WTC11 (cell line): ENCODE data around the gene LFNG. TPM values are rescaled to one million over a fixed set of nuclear protein-coding genes. Genes with fewer than 3 reads are reported as not detected.

ENCODE experiments used
- ATAC-seq: fragments of 200-7000 bp; cut with Tn5 transposase; 2 replicates; pipeline ENCODE4 v1.10.0; 2021; ENCODE audit warnings: mild to moderate bottlenecking, moderate library complexity
- CTCF ChIA-PET: fragments of 300-600 bp; sonication (Branson Sonifier 250); formaldehyde crosslinking; loops from one replicate; lab custom pipeline; 2021; ENCODE audit warnings: antibody characterized with exemption; lab: Charles Lee
- POLR2A ChIA-PET: fragments of 350-600 bp; sonication (Branson Sonifier 250); formaldehyde crosslinking; loops from one replicate; lab custom pipeline; 2021; ENCODE audit warnings: antibody characterized with exemption; lab: Charles Lee
- DNase-seq: peaks from one replicate; pipeline ENCODE4 v3.0.0; 2021; ENCODE audit warnings: low spot score
- H3K27ac Mint-ChIP-seq: 2 replicates; pipeline ENCODE4 v1.8.0; 2021; ENCODE audit warnings: mixed read lengths
- H3K27me3 Mint-ChIP-seq: 2 replicates; pipeline ENCODE4 v1.8.0; 2021; ENCODE audit warnings: low read depth, mild to moderate bottlenecking, moderate library complexity, mixed read lengths
- H3K36me3 Mint-ChIP-seq: 2 replicates; pipeline ENCODE4 v1.8.0; 2021; ENCODE audit warnings: mixed read lengths
- H3K4me1 Mint-ChIP-seq: 2 replicates; pipeline ENCODE4 v1.8.0; 2022; ENCODE audit warnings: mixed read lengths
- H3K4me3 Mint-ChIP-seq: 2 replicates; pipeline ENCODE4 v1.8.0; 2021; ENCODE audit warnings: mild to moderate bottlenecking, moderate library complexity, mixed read lengths
- H3K9me3 Mint-ChIP-seq: 2 replicates; pipeline ENCODE4 v1.8.0; 2021; ENCODE audit warnings: mixed read lengths
- CREM ChIP-seq: sonication (generic); formaldehyde crosslinking; IDR thresholded peaks from 2 replicates; pipeline ENCODE4 v1.8.1; 2022; ENCODE audit warnings: mild to moderate bottlenecking, missing genetic modification reagents, moderate library complexity
- GABPB1 ChIP-seq: sonication (generic); formaldehyde crosslinking; IDR thresholded peaks from 2 replicates; pipeline ENCODE4 v1.8.1; 2023; ENCODE audit warnings: mild to moderate bottlenecking, missing genetic modification reagents
- GRHL2 ChIP-seq: fragments of 250-450 bp; sonication (Bioruptor Pico); IDR thresholded peaks from 2 replicates; pipeline ENCODE4 v1.8.0; 2022; ENCODE audit warnings: mild to moderate bottlenecking, moderate library complexity; ENCODE audit not compliant: insufficient replicate concordance, severe bottlenecking
- JUN ChIP-seq: sonication (generic); formaldehyde crosslinking; IDR thresholded peaks from 2 replicates; pipeline ENCODE4 v1.8.0; 2023; ENCODE audit warnings: mild to moderate bottlenecking, missing genetic modification reagents
- KAT7 ChIP-seq: sonication (generic); formaldehyde crosslinking; IDR thresholded peaks from 2 replicates; pipeline ENCODE4 v1.8.1; 2023; ENCODE audit warnings: missing genetic modification reagents, mild to moderate bottlenecking, borderline replicate concordance
- NR2C2 ChIP-seq: sonication (generic); formaldehyde crosslinking; IDR thresholded peaks from 2 replicates; pipeline ENCODE4 v1.8.0; 2022; ENCODE audit warnings: mild to moderate bottlenecking, missing genetic modification reagents
- NR3C1 ChIP-seq: sonication (generic); formaldehyde crosslinking; conservative IDR thresholded peaks from 2 replicates; pipeline ENCODE4 v1.8.1; 2023; ENCODE audit warnings: low read depth, mild to moderate bottlenecking, missing genetic modification reagents
- PRRX2 ChIP-seq: fragments of 250-450 bp; sonication (Bioruptor Pico); IDR thresholded peaks from 2 replicates; pipeline ENCODE4 v1.8.0; 2021; ENCODE audit warnings: mild to moderate bottlenecking
- SMAD3 ChIP-seq: sonication (generic); formaldehyde crosslinking; IDR thresholded peaks from 2 replicates; pipeline ENCODE4 v1.8.0; 2022; ENCODE audit warnings: missing genetic modification reagents, mild to moderate bottlenecking, borderline replicate concordance
- ZBTB21 ChIP-seq: sonication (generic); formaldehyde crosslinking; IDR thresholded peaks from 2 replicates; pipeline ENCODE4 v1.8.1; 2023; ENCODE audit warnings: mild to moderate bottlenecking, missing genetic modification reagents, borderline replicate concordance
- ZNF423 ChIP-seq: fragments of 250-450 bp; sonication (Bioruptor Pico); IDR thresholded peaks from 2 replicates; pipeline ENCODE4 v2.1.2; 2022; ENCODE audit warnings: mild to moderate bottlenecking, moderate library complexity
- ZNF671 ChIP-seq: fragments of 250-450 bp; sonication (Bioruptor Pico); IDR thresholded peaks from 2 replicates; pipeline ENCODE4 v1.8.0; 2021; ENCODE audit warnings: mild to moderate bottlenecking
- total RNA-seq: library from RNA; stranded (reverse); gene quantifications from 3 replicates; pipeline ENCODE4 v1.2.3, GENCODE V29; 2021
- TF ChIP-seq, protein P1 (sequence below): sonication (generic); formaldehyde crosslinking; IDR thresholded peaks from 2 replicates; pipeline ENCODE4 v1.8.0; 2023; ENCODE audit warnings: mild to moderate bottlenecking, missing genetic modification reagents
- TF ChIP-seq, protein P2 (sequence below): fragments of 250-450 bp; sonication (Bioruptor Pico); IDR thresholded peaks from 2 replicates; pipeline ENCODE4 v1.8.0; 2021; ENCODE audit warnings: mild to moderate bottlenecking
- TF ChIP-seq, protein P3 (sequence below): fragments of 250-450 bp; sonication (Bioruptor Pico); IDR thresholded peaks from 2 replicates; pipeline ENCODE4 v2.1.2; 2022; ENCODE audit warnings: mild to moderate bottlenecking, moderate library complexity
- TF ChIP-seq, protein P4 (sequence below): sonication (generic); formaldehyde crosslinking; IDR thresholded peaks from 2 replicates; pipeline ENCODE4 v1.8.1; 2023; ENCODE audit warnings: mild to moderate bottlenecking, missing genetic modification reagents, moderate library complexity

The LFNG gene
- total RNA-seq, 1 experiment from 2014 or later = 29.4 TPM

DNA sequence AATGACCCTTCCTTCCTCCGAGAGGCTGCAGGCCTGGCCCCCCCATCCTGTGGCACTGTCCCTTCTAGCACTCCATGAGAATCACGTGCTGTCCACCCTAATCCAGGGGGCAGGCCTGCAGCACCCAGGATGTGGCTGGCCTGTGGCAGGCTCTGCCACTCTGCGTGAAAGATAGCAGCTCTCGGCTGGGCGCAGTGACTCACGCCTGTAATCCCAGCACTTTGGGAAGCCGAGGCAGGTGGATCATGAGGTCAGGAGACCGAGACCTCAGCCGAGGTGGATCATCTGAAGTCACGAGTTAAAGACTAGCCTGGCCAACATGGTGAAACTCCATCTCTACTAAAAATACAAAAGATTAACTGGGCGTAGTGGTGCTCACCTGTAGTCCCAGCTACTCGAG is 18.9 kb upstream of the LFNG start:
- Mint-ChIP-seq H3K4me1 (peaks cover 33% of the 10 kb centered on the region), H3K9me3 (no peaks in the 10 kb centered on the region), H3K27ac (peak overlapping the region; percentile 88), H3K27me3 (no peaks in the 10 kb centered on the region; the same call in 1 of the 2 replicates), H3K36me3 (no peaks in the 10 kb centered on the region), H3K4me3 (no peak overlapping the region)
- no peak for DNase-seq
- no peak for ATAC-seq
- CTCF ChIA-PET = interaction anchor here (0.8 to 5.3 kb wide), 12 partner anchors 11 to 209 kb away, joined by 3 to 66 read pairs (median 4); partner anchors contain the start of gene IQCE
- POLR2A ChIA-PET = no interaction called here
- no peak for TF ChIP-seq GRHL2 (CRISPR knock-in tag)
- no peak for TF ChIP-seq ZBTB21 (CRISPR knock-in tag)
- no peak for TF ChIP-seq CREM
- no peak for TF ChIP-seq ZNF671
- no peak for TF ChIP-seq PRRX2 (CRISPR knock-in tag)
- TF ChIP-seq, all 79 proteins: peak for 0

DNA sequence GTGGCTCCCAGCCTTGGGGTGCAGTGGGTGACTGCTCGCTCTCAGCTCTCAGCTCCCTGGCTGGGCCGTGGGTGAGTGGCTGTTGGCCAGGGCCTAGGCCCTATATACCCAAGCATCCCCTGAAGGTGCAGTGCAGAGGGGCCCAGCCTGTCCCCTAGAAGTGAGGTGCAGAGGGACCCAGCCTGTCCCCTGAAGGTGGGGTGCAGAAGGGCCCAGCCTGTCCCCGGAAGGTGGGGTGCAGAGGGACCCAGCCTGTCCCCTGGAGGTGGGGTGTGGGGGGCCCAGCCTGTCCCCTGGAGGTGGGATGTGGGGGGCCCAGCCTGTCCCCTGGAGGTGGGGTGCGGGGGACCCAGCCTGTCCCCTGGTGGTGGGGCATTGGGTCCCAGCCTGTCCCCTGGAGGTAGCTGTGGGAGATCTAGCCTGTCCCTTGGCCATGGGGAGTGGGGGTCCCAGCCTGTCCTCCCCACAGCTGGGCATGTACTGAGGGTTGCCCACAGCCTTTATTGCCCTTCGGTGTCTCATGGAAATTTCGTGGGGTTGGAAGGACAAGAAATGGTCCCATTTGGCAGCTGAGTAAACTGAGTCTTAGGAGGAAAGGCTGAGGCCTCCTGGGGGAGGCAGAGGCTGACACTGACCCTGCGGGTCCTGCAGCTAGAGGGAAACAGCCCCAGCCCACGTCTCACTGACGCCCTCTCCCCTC is 17.5 kb upstream of the LFNG start:
- H3K4me3 Mint-ChIP-seq = no peak overlapping the region
- CTCF ChIA-PET = interaction anchor here (0.5 to 5.3 kb wide), 7 partner anchors 13 to 187 kb away, joined by 3 to 66 read pairs (median 3); no protein-coding TSS in a partner anchor
- no peaks in the 10 kb centered on the region for H3K9me3 Mint-ChIP-seq
- DNase-seq (no peak), ATAC-seq (no peak)
- TF ChIP-seq, protein P1, sequence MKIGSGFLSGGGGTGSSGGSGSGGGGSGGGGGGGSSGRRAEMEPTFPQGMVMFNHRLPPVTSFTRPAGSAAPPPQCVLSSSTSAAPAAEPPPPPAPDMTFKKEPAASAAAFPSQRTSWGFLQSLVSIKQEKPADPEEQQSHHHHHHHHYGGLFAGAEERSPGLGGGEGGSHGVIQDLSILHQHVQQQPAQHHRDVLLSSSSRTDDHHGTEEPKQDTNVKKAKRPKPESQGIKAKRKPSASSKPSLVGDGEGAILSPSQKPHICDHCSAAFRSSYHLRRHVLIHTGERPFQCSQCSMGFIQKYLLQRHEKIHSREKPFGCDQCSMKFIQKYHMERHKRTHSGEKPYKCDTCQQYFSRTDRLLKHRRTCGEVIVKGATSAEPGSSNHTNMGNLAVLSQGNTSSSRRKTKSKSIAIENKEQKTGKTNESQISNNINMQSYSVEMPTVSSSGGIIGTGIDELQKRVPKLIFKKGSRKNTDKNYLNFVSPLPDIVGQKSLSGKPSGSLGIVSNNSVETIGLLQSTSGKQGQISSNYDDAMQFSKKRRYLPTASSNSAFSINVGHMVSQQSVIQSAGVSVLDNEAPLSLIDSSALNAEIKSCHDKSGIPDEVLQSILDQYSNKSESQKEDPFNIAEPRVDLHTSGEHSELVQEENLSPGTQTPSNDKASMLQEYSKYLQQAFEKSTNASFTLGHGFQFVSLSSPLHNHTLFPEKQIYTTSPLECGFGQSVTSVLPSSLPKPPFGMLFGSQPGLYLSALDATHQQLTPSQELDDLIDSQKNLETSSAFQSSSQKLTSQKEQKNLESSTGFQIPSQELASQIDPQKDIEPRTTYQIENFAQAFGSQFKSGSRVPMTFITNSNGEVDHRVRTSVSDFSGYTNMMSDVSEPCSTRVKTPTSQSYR = no peak
- TF ChIP-seq JUN (CRISPR knock-in tag) = no peak
- TF ChIP-seq, protein P2, sequence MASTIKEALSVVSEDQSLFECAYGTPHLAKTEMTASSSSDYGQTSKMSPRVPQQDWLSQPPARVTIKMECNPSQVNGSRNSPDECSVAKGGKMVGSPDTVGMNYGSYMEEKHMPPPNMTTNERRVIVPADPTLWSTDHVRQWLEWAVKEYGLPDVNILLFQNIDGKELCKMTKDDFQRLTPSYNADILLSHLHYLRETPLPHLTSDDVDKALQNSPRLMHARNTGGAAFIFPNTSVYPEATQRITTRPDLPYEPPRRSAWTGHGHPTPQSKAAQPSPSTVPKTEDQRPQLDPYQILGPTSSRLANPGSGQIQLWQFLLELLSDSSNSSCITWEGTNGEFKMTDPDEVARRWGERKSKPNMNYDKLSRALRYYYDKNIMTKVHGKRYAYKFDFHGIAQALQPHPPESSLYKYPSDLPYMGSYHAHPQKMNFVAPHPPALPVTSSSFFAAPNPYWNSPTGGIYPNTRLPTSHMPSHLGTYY (CRISPR knock-in tag) = no peak
- H3K36me3 Mint-ChIP-seq = no peaks in the 10 kb centered on the region
- H3K27me3 Mint-ChIP-seq = no peaks in the 10 kb centered on the region; the same call in 1 of the 2 replicates
- POLR2A ChIA-PET = no interaction called here
- H3K4me1 Mint-ChIP-seq = peaks cover 28% of the 10 kb centered on the region
- no peak overlapping the region for H3K27ac Mint-ChIP-seq

DNA sequence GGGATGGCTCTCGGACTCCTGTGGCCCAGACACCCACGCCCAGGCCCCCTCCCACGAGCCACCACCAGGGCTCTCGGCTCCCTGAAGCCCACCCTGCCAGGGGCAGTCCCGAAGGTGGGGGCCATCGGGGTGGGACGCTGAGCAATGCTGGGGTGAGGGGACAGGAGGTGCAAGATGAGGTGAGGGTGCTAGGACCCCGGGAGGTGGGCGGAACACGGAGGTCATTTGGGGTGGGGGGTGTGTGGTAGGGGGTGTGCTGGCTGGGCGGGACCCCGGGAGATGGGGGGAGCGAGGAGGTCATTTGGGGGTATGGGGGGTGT is 17.0 kb upstream of the LFNG start:
- Mint-ChIP-seq H3K36me3 (no peaks in the 10 kb centered on the region), H3K27me3 (no peaks in the 10 kb centered on the region; the same call in 1 of the 2 replicates), H3K9me3 (no peaks in the 10 kb centered on the region), H3K4me3 (no peak overlapping the region), H3K4me1 (peaks cover 23% of the 10 kb centered on the region), H3K27ac (no peak overlapping the region)
- CTCF ChIA-PET = interaction anchor here (1.4 to 5.3 kb wide), 3 partner anchors 14 to 32 kb away, joined by 4 to 66 read pairs (median 4); no protein-coding TSS in a partner anchor
- POLR2A ChIA-PET = no interaction called here
- no peak for DNase-seq
- ATAC-seq = no peak
- TF ChIP-seq SMAD3 (CRISPR knock-in tag) (no peak), ZNF423 (no peak), NR2C2 (no peak), GABPB1 (CRISPR knock-in tag) (no peak), KAT7 (CRISPR knock-in tag) (no peak), NR3C1 (CRISPR knock-in tag) (no peak)
- TF ChIP-seq, protein P3, sequence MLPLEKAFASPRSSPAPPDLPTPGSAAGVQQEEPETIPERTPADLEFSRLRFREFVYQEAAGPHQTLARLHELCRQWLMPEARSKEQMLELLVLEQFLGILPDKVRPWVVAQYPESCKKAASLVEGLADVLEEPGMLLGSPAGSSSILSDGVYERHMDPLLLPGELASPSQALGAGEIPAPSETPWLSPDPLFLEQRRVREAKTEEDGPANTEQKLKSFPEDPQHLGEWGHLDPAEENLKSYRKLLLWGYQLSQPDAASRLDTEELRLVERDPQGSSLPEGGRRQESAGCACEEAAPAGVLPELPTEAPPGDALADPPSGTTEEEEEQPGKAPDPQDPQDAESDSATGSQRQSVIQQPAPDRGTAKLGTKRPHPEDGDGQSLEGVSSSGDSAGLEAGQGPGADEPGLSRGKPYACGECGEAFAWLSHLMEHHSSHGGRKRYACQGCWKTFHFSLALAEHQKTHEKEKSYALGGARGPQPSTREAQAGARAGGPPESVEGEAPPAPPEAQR = no peak
- TF ChIP-seq, protein P4, sequence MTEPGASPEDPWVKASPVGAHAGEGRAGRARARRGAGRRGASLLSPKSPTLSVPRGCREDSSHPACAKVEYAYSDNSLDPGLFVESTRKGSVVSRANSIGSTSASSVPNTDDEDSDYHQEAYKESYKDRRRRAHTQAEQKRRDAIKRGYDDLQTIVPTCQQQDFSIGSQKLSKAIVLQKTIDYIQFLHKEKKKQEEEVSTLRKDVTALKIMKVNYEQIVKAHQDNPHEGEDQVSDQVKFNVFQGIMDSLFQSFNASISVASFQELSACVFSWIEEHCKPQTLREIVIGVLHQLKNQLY (CRISPR knock-in tag) = no peak
